Mucosa of gallbladder (tissue), 1 donor: ENCODE results near the gene GMEB2. TPM values are rescaled to one million over a fixed set of nuclear protein-coding genes. Genes with fewer than 3 reads are reported as not detected.

ENCODE experiments used
- DNase-seq: peaks from one replicate; pipeline ENCODE4 v3.0.0-alpha.2; 2020; ENCODE audit warnings: low spot score
- total RNA-seq: library from RNA; stranded (reverse); gene quantifications from one replicate; pipeline ENCODE4 v1.2.1, GENCODE V29; 2021
- donor health status: DM: no; HTN: no; CAD: no.

Gene GMEB2
- total RNA-seq, 1 donor from 2014 or later: 12.1 TPM

- no peak for DNase-seq
Measured at GRCh38 chr20:63545814-63546213, 81.1 kb downstream of the GMEB2 start.

DNA sequence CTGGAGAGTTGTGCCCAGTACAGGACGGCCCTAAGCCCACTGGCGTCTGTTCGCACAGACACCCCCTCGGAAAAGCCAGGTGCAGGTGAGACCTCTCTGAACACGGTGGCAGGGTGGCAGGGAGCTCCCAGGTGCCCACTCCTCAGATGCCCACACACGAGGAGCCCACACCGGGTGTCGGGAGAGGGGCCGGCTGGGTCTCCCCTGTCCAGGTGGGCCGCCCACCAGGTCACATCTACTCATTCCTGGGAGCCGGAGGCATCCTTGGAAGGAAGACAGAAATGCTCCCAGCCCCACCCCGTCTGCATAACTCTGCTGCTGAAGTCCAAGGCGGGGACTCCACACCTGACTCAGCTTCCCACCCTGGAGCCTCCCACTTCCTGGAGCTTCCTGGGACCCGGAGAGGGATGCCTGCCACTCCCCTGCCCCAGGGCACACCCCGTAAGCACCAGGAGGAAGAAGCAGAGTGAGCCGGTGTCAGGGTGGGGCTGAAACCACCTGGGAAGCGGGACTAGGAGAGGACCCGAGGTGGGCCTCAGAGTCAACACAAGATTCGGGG is 81.9 kb downstream of the GMEB2 start:
- peak; percentile 62 for DNase-seq

GRCh38 chr20:63544241-63544957 is 82.5 kb downstream of the GMEB2 start:
- no peak for DNase-seq

DNA sequence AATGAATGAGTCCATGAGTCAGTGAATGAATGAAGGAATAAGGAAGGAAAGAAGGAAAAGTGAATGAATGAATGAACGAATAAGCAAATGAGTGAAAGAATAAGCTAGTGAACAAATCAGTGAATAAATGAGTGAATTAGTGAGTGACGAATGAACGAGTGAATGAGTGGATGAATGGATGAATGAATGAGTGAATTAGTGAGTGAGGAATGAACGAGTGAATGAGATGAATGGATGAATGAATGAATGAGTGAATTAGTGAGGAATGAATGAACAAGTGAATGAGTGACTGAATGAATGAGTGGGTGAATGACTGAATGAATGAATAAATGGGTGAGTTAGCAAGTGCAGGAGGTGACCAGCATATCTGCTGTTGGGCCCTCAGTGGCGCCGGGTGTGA is 83.2 kb downstream of the GMEB2 start:
- DNase-seq: no peak

GRCh38 chr20:63543131-63543530 is 83.8 kb downstream of the GMEB2 start:
- no peak for DNase-seq

- no peak for DNase-seq
Measured at GRCh38 chr20:63542696-63543095, 84.2 kb downstream of the GMEB2 start.

GRCh38 chr20:63542031-63542559 is 84.8 kb downstream of the GMEB2 start:
- DNase-seq: no peak

- DNase-seq: no peak
Measured at GRCh38 chr20:63541371-63541770, 85.5 kb downstream of the GMEB2 start.

- no peak for DNase-seq
Measured at GRCh38 chr20:63540417-63541186, 86.3 kb downstream of the GMEB2 start.

- DNase-seq: no peak
Measured at GRCh38 chr20:63539441-63540370, 87.2 kb downstream of the GMEB2 start.

DNA sequence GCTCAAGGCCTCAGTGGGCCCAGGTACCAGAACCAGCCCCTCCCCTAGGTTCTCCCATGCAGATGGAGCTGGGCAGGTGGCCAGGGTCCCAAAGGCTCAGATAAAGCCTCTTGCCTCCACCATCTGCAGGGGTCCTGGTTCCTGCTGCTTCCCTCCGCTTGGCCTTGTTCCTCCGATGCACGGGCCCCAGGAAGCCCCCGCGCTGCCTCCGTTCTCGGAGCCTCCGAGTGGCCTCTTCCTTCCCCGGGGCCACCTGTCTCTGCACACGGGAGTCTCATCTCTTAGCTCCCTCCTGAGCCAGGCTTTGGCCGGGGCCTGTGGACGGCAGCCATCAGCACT is 87.8 kb downstream of the GMEB2 start:
- no peak for DNase-seq

DNA sequence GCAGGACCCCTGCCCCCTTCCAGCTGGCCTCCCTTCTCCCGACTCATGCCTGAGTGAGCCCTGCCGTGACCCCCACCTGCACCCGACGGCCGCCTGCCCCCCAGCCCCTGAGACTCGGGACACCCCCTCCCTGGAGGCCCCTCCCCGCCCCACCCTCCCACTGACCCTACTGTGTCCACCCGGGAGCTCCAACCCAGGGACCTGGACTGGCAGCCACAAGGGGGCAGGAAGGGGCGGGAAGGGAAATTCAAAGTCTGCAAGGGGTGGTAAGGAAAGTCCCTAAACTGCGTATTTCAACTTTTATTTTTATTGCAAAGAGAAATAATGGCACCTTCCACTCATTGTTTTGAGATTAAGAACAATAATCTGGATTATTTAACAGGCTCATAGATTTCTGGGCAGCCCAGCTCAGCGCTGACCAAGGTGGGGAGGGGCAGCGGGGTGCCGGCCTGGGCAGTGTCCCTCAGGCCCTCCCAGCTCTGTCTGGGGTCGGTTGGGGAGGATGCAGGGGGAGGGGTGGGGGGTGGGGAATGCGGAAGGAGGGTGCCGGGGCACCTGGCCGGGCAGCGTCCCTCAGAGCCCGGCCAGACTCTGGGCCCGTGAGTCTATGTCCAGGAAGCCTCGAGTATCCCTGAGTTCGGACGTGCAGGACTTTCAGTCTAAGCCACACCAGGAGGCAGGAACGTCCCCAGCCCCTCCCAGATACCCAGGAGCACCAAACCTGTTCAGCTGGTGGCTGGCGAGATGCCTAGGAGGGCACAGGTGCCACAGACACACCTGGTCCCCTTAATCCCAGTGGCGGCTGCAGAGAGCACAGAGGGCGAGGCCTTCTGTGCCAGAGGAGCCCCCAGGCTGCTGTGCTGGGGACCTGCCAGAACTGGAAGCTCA is 88.5 kb downstream of the GMEB2 start:
- DNase-seq: peak; percentile 88

Other genes starting within 250 kb of the GMEB2 start
- 0.46 TPM for gene KCNQ2, start 154.4 kb downstream of the GMEB2 start, total RNA-seq
- 56.3 TPM for gene EEF1A2, start 128.0 kb downstream of the GMEB2 start, total RNA-seq
- gene PPDPF, start 106.3 kb downstream of the GMEB2 start, total RNA-seq: 793 TPM
- gene PTK6, start 89.7 kb downstream of the GMEB2 start, total RNA-seq: 11.0 TPM
- gene SRMS, start 79.4 kb downstream of the GMEB2 start, total RNA-seq: not detected
- gene FNDC11, start 72.9 kb downstream of the GMEB2 start, total RNA-seq: 1.4 TPM
- gene HELZ2, start 52.9 kb downstream of the GMEB2 start, total RNA-seq: 48.9 TPM
- 11.1 TPM for gene STMN3, start 26.3 kb upstream of the GMEB2 start, total RNA-seq
- gene RTEL1, start 31.2 kb upstream of the GMEB2 start, total RNA-seq: 30.2 TPM
- 3.2 TPM for gene TNFRSF6B, start 69.6 kb upstream of the GMEB2 start, total RNA-seq
- gene ARFRP1, start 80.9 kb upstream of the GMEB2 start, total RNA-seq: 52.2 TPM
- gene ZGPAT, start 80.9 kb upstream of the GMEB2 start, total RNA-seq: 34.7 TPM
- gene LIME1, start 109.6 kb upstream of the GMEB2 start, total RNA-seq: 14.8 TPM
- gene SLC2A4RG, start 112.7 kb upstream of the GMEB2 start, total RNA-seq: 93.6 TPM
- 9.0 TPM for gene ZBTB46, start 204.2 kb upstream of the GMEB2 start, total RNA-seq
- gene ABHD16B, start 234.4 kb upstream of the GMEB2 start, total RNA-seq: not detected
- 72.3 TPM for gene TPD52L2, start 238.2 kb upstream of the GMEB2 start, total RNA-seq